Smooth muscle cell (in vitro differentiated cells): ENCODE measurements around the gene ZFP90. TPM values are rescaled to one million over a fixed set of nuclear protein-coding genes. Genes with fewer than 3 reads are reported as not detected.
A peak's percentile ranks its signal among the peaks of the same experiment; 100 is the strongest.

Experiments
- DNase-seq: peaks from one replicate; lab custom pipeline; 2025; ENCODE audit not compliant: unreplicated experiment; lab: John Stamatoyannopoulos, UW
- H2AFZ ChIP-seq: fragments of 200-600 bp; sonication (generic); 2 replicates; pipeline ENCODE4 v1.6.0; 2016; ENCODE audit warnings: antibody characterized with exemption, low read depth, mild to moderate bottlenecking
- H3F3A ChIP-seq: fragments of 200-600 bp; sonication (generic); 2 replicates; pipeline ENCODE4 v1.6.0; 2017; ENCODE audit warnings: antibody characterized with exemption, low read depth
- H3K27ac ChIP-seq: fragments of 200-600 bp; sonication (generic); 2 replicates; pipeline ENCODE4 v1.5.1; 2016; ENCODE audit warnings: low read depth, mild to moderate bottlenecking
- H3K27me3 ChIP-seq: fragments of 200-600 bp; sonication (generic); 2 replicates; pipeline ENCODE4 v1.6.1; 2016; ENCODE audit warnings: low read depth, mild to moderate bottlenecking
- H3K36me3 ChIP-seq: fragments of 200-600 bp; sonication (generic); 2 replicates; pipeline ENCODE4 v1.5.1; 2016; ENCODE audit warnings: low read depth
- H3K4me1 ChIP-seq: fragments of 200-600 bp; sonication (generic); 2 replicates; pipeline ENCODE4 v1.5.1; 2016; ENCODE audit warnings: low read depth
- H3K4me2 ChIP-seq: fragments of 200-600 bp; sonication (generic); 2 replicates; pipeline ENCODE4 v1.6.0; 2016; ENCODE audit warnings: mild to moderate bottlenecking
- H3K4me3 ChIP-seq: fragments of 200-600 bp; sonication (generic); 2 replicates; pipeline ENCODE4 v1.5.1; 2016; ENCODE audit warnings: mild to moderate bottlenecking
- H3K79me2 ChIP-seq: fragments of 200-600 bp; sonication (generic); 2 replicates; pipeline ENCODE4 v1.6.0; 2016; ENCODE audit warnings: low read depth, mild to moderate bottlenecking
- H3K9ac ChIP-seq: fragments of 200-600 bp; sonication (generic); 2 replicates; pipeline ENCODE4 v1.6.0; 2016; ENCODE audit warnings: low read depth
- H3K9me3 ChIP-seq: fragments of 200-600 bp; sonication (generic); replicated peaks from 2 replicates; pipeline ENCODE4 v1.5.1; 2016; ENCODE audit warnings: low read depth
- H4K20me1 ChIP-seq: fragments of 200-600 bp; sonication (generic); 2 replicates; pipeline ENCODE4 v1.6.0; 2016; ENCODE audit warnings: low read depth
- CTCF ChIP-seq: fragments of 200-600 bp; sonication (generic); IDR thresholded peaks from 2 replicates; pipeline ENCODE4 v1.5.1; 2017; ENCODE audit warnings: borderline replicate concordance, mild to moderate bottlenecking, antibody characterized with exemption; ENCODE audit not compliant: insufficient read depth, poor library complexity, severe bottlenecking
- WGBS: methylation state at CpG from one replicate; pipeline ENCODE4 v1.1.7; 2016; ENCODE audit warnings: low lambda C conversion rate; 5-methylcytosine and 5-hydroxymethylcytosine counted together
- polyA plus RNA-seq: library from polyadenylated mRNA; unstranded; fragments of >200 nt; fragmentation: Nextera tagmentation; extraction: Ambion mirVana; gene quantifications from 2 replicates; pipeline ENCODE4 v1.2.1, GENCODE V29; 2016
- total RNA-seq: library from RNA; depleted of rRNA; stranded (reverse); fragments of >200 nt; gene quantifications from 2 replicates; pipeline ENCODE4 v1.2.3, GENCODE V29; 2014

Gene ZFP90
- 35.1 and 35.5 TPM in 2 replicates for total RNA-seq
- 14.2 and 14.9 TPM in 2 replicates for polyA plus RNA-seq

DNA sequence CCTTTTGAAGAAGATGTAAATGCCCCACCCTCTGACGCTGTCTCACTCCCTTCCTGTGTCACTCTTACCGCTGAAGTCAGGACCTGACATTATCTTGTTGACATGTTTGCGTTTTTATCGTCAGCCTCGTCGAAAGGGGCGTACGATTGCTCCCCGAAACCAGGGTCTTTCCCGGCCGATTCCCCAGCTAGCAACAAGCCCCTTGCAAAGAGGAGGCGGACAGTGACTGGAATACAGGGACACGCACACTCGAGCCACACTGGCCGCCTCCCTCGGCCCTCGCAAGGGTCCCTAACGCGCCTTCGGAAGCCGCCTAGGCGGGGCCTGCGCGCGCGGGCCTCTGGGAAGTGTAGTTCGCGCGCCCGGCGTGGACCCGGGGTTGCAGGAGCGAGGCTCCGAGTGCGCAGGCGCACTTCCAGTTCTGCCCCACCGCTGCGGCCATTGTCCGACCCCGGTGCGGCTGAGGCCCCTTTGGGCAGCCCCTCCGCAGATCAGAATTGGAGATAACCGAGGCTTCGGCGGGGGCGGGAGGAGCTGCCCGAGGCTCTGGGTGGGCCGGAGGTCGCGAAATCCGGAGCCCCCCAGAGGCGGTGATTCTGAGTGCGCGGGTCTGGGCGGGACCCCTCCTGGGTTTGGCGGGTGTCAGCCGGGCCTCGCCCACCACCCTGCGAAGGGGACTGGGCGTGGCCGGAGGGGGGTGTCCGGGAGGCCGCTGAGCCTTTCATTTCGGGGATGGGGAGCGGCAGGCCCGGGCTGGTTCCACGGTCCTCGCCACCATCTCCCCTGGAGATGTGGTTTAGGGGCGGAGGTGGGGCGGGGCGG lies at the start of gene ZFP90:
TSS of gene ZFP90 (plus strand) at position 412 of the 822 bp plus-strand sequence. CDS start 502 bp downstream, outside the sequence.
- no peaks in the 10 kb centered on the region for H3F3A ChIP-seq
- H3K4me3 ChIP-seq = peak within 1 kb of the TSS; percentile 98
- no peaks in the 10 kb centered on the region for H4K20me1 ChIP-seq
- peak within 1 kb of the TSS; percentile 67 for H3K9ac ChIP-seq
- peak within 1 kb of the TSS; percentile 99 for H2AFZ ChIP-seq
- TF ChIP-seq CTCF = no peak
- peaks cover 13% of the 10 kb centered on the region for H3K36me3 ChIP-seq
- H3K9me3 ChIP-seq = no peaks in the 10 kb centered on the region
- peak; percentile 56 for DNase-seq
- H3K79me2 ChIP-seq = peaks cover 31% of the 10 kb centered on the region
- no peaks in the 10 kb centered on the region for H3K27me3 ChIP-seq
- peaks cover 3% of the 10 kb centered on the region for H3K4me1 ChIP-seq
- WGBS = 1% methylated on average over 61 of the region's 71 CpGs
- no peak within 1 kb of the TSS for H3K27ac ChIP-seq
- peak within 1 kb of the TSS; percentile 92 for H3K4me2 ChIP-seq

DNA sequence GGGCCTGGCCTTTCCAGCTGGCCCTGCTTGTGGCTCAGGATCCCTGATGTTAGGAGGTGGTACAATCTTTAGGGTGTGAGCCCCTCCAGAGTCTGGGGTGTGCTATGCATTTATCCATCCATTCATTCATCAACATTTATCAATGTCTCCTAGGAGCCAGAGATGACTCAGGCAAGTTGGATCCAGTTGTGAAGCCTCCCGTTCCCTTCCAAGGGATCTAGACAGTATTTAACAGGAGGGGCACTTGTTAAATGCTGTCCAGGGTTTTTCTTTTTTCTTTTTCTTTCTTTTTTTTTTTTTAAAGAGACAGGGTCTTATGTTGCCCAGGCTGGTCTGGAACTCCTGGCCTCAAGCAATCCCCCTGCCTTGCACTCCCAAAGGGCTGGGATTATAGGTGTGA lies 48.7 kb upstream of the ZFP90 start:
- WGBS = 76% methylated on average over 1 of the region's 1 CpG
- no peaks in the 10 kb centered on the region for H3K27me3 ChIP-seq

GRCh38 chr16:68490829-68491575 lies 48.1 kb upstream of the ZFP90 start:
- 62% methylated on average over 13 of the region's 13 CpGs for WGBS
- Histone ChIP-seq H3K9me3 (no peaks in the 10 kb centered on the region), H3F3A (no peaks in the 10 kb centered on the region), H2AFZ (no peak overlapping the region), H3K9ac (no peak overlapping the region), H3K4me1 (peaks cover 10% of the 10 kb centered on the region), H3K4me3 (no peak overlapping the region), H3K27ac (no peak overlapping the region), H3K27me3 (no peaks in the 10 kb centered on the region), H4K20me1 (no peaks in the 10 kb centered on the region), H3K4me2 (no peak overlapping the region), H3K79me2 (no peaks in the 10 kb centered on the region), H3K36me3 (no peaks in the 10 kb centered on the region)
- no peak for DNase-seq
- no peak for TF ChIP-seq CTCF

More for the DNA sequence above, 48.7 kb upstream of the ZFP90 start:
- Histone ChIP-seq H3K9me3 (no peaks in the 10 kb centered on the region), H3F3A (no peaks in the 10 kb centered on the region), H3K4me3 (no peak overlapping the region), H2AFZ (no peak overlapping the region), H3K9ac (no peak overlapping the region), H3K4me1 (peaks cover 10% of the 10 kb centered on the region), H3K27ac (no peak overlapping the region), H4K20me1 (no peaks in the 10 kb centered on the region), H3K4me2 (no peak overlapping the region), H3K79me2 (no peaks in the 10 kb centered on the region), H3K36me3 (no peaks in the 10 kb centered on the region)
- no peak for TF ChIP-seq CTCF
- no peak for DNase-seq
